NCI-H1694 treated with DMSO at 0.1 percent for 48 hours (cell line): Measurements from ENCODE around the gene SLC5A2.
A peak's percentile ranks its signal among the peaks of the same experiment; 100 is the strongest.

Experiments
- DNase-seq: peaks from one replicate; lab custom pipeline; 2025; lab: John Stamatoyannopoulos, UW

Gene SLC5A2

DNA sequence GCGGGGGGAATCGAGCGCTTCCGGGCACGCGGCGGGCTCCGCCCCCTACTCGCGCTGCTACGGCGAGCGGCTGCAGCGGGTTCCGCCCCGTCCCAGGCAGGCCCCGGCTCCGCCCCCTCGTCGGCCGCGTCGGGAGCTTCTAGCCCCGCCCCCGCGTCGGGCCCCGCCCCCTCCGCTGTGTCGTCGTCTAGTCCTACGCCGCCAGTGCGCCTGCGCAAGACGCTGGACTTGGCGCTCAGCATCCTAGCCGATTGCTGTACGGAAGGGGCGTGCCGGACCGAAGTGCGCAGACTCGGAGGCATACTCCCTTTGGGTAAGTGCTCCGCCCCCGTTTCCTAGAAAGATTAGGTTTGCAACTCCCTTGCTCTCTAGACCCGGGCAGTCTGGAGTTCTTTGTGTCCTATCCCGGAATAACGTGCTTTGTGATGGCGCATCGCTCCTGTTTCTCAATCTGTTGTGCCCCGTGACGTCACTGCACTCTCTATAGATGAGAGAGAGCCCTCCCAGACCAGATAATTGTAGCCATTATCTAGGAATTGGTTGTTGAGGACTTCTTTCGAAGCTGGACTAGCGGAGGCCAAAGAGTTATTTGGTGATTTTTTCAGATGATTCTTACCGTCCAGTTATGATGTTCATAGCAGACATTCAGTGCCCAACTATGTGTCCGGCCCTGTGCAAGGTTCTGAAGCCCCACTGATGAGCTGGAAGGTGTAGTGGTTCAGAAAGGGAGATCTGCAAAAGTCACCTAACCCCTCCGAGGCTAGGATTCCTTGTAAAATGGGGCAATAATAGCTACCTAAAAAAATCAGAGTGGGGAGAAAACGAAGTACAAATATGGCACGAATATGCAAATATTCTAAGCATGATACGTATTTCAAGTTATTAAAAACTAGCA lies 23.0 kb upstream of the SLC5A2 start:
- DNase-seq, result peak; percentile 96

- peak; percentile 66 for DNase-seq
Observed at GRCh38 chr16:31460582-31461002, 22.3 kb upstream of the SLC5A2 start.

GRCh38 chr16:31461201-31461920 lies 21.6 kb upstream of the SLC5A2 start:
- DNase-seq, result no peak

DNA sequence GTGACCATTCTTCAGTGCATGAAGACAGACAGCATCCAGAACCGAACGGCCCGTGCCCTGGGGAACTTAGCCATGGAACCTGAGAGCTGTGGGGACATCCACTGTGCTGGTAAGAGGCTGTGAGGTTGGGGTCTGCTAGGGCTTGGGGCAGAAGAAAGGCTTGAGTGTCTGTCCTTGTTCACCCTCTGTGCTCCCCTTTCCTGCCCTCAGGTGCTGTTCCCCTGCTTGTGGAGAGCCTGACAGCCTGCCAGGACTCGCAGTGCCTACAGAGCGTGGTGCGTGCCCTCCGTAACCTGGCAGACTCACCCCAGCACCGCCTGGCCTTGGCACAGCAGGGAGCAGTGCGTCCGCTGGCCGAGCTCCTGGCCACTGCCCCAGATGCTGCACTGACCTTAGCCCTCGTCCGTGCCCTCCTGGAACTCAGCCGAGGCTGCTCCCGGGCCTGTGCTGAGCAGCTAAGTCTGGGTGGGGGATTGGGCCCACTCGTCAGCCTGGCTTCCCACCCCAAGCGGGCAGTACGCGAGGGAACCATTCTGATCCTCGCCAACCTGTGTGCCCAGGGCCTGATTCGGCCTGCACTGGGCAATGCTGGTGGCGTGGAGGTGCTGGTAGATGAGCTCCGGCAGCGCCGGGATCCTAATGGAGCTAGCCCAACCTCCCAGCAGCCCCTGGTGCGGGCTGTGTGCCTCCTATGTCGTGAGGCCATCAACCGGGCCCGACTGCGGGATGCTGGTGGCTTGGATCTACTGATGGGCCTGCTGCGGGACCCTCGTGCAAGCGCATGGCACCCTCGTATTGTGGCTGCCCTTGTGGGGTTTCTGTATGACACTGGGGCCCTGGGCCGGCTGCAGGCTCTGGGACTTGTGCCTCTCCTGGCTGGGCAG lies 20.8 kb upstream of the SLC5A2 start:
- DNase-seq, result no peak

- DNase-seq, result no peak
Observed at GRCh38 chr16:31464348-31464769, 18.6 kb upstream of the SLC5A2 start.

DNA sequence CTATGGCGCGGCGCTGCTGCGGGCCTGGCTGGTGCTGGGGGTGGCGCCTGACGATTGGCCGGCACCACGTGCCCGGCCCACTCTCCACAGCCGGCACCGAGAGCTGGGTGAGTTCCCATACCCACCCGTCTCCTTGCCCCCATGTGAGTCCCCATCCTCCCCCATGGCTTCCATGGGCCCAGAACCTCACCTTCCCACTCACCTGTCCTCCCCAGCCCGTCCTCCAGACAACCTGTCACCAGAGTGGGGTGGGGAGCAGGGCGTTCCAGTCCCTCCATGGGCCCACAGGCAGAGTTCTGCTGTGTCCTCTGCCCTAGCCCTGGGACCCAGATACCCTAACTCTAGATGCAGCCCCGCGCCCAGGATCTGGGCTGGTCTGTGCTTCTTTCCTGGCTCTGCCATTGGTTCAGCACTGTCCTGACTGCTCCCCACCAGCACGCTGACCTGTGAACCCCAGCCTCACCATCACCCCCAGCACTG lies 18.1 kb upstream of the SLC5A2 start:
- DNase-seq, result no peak

DNA sequence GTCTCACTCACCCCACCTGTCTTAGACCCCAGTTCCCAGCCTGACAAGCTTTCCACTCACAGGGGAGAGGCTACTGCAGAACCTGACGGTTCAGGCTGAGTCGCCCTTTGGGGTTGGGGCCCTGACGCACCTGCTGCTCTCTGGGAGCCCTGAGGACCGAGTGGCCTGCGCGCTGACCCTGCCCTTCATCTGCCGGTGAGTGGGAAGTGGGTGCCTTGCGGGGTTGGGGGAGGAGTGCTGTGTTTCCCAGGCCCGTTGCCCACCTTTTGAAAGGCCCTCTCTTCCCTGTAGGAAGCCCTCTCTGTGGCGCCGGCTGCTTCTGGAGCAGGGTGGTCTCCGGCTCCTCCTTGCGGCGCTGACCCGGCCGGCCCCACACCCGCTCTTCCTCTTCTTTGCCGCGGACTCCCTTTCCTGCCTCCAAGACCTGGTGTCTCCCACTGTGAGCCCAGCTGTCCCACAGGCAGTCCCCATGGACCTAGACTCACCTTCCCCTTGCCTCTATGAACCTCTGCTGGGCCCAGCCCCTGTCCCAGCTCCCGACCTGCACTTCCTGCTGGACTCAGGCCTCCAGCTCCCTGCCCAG lies 17.0 kb upstream of the SLC5A2 start:
- no peak for DNase-seq

- no peak for DNase-seq
Observed at GRCh38 chr16:31466381-31466841, 16.5 kb upstream of the SLC5A2 start.

GRCh38 chr16:31467151-31467773 lies 15.7 kb upstream of the SLC5A2 start:
- DNase-seq, result no peak

DNA sequence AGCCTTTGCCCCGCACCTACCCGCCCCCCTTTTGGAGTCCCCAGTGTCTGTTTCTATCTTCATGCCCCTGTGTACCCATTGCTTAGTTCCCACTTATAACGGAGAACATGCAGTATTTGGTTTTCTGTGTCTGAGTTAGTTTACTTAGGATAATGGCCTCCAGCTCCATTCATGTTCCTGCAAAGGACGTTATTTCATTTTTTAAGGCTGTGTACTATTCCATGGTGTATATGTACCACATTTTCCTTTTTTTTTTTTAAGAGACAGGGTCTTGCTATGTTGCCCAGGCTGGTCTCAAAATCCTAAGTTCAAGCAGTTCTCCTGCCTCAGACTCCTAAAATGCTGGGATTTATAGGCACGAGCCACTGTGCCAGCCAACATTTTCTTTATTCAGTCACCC lies 15.1 kb upstream of the SLC5A2 start:
- DNase-seq, result no peak

- no peak for DNase-seq
Observed at GRCh38 chr16:31470615-31471014, 12.3 kb upstream of the SLC5A2 start.

GRCh38 chr16:31471241-31471874 lies 11.6 kb upstream of the SLC5A2 start:
- DNase-seq, result no peak

DNA sequence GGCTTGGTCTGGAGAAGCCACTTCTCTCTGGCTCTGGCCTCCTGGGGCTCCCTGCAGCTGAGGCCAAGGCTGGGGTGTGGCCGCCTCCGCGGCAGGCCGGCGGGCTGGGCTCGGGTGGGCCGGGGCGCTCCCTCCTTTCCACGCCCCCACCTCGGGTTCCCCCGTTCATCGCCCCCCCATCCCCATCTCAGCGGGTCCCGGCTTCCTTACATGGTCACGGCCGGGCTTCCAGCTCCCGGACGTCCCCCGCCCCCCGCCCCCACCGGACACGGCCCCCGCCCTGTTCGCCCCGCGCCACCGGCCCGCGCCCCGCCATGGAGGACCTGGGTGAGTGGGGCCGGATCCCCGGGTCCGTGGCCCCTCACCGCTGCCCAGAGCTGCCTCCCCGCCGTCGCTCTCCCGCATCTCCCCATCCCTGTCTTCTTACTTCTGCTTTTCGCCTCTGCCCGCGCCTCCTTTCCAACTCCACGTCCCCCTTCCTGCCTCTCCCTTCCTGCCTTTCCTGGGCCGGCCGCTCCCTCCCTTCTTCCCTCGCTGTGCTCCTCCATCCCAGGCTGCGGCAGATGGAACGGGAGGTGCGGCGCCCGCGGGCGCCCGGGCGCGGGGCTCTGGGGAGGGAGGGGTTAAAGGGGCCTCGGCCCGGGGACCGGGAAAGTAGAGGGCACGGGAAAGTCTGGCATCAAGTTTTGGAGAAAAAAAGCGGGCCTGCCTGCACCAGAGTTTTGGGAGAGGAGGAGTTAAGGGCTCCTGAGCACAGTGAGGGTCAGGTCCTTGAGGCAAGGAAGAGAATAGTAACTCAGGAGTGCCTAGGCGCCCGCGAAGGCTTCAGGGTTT lies 10.8 kb upstream of the SLC5A2 start, which contains the start of gene TGFB1I1:
Gene TGFB1I1 (plus strand): TSS at position 278 of the 834 bp plus-strand sequence. CDS start 37 bp downstream, at position 315.
- DNase-seq, result no peak

DNA sequence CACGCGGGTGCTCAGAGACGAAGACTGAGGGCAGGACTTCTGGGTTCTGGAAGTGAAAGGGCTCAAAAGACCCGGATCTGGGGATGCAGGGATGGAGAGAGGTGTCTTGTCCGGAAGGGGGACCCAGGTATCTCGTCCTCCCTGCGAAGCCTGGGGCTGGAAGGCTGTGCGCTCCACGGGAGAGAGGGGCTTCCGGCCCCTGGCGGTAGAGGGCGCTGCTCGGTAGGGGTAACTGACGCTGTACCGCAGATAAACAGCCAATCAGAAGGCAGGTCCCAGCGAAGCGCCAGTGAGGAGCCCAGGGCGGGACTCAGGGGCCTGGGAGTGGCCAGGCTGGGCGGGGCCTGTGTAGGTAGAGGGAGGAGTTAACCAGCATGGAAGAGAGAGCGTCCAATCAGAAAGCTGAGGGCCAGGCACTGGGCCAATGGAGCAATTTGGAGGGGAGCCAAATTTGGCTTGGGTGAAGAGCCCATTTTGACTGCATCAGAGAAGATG lies 10.2 kb upstream of the SLC5A2 start:
- DNase-seq, result peak; percentile 1

- DNase-seq, result no peak
Observed at GRCh38 chr16:31473264-31473984, 9.5 kb upstream of the SLC5A2 start.

- no peak for DNase-seq
Observed at GRCh38 chr16:31474173-31474714, 8.7 kb upstream of the SLC5A2 start.

- DNase-seq, result no peak
Observed at GRCh38 chr16:31474773-31475738, 7.9 kb upstream of the SLC5A2 start.
